Karpas-422 (cell line): Measurements from ENCODE around the gene TMEM140. TPM values are rescaled to one million over a fixed set of nuclear protein-coding genes. Genes with fewer than 3 reads are reported as not detected.

Experiments used
- DNase-seq: peaks from one replicate; pipeline ENCODE4 v3.0.0-alpha.2; 2015
- H2AFZ ChIP-seq: fragments of 200-600 bp; sonication (generic); 2 replicates; pipeline ENCODE4 v1.6.1; 2014; ENCODE audit warnings: antibody characterized with exemption, low read length, mixed read lengths
- H3K27ac ChIP-seq: fragments of 200-600 bp; sonication (generic); 2 replicates; pipeline ENCODE4 v1.5.1; 2014; ENCODE audit warnings: mild to moderate bottlenecking, low read length, moderate library complexity
- H3K27me3 ChIP-seq: fragments of 200-600 bp; sonication (generic); 2 replicates; pipeline ENCODE4 v1.6.1; 2014; ENCODE audit warnings: low read length, mixed read lengths
- H3K36me3 ChIP-seq: fragments of 200-600 bp; sonication (generic); 2 replicates; pipeline ENCODE4 v1.6.1; 2014; ENCODE audit warnings: low read length, mixed read lengths; ENCODE audit not compliant: insufficient read depth
- H3K4me1 ChIP-seq: fragments of 200-600 bp; sonication (generic); 2 replicates; pipeline ENCODE4 v1.6.1; 2014; ENCODE audit warnings: mild to moderate bottlenecking, low read length, mixed read lengths
- H3K4me2 ChIP-seq: fragments of 200-600 bp; sonication (generic); 2 replicates; pipeline ENCODE4 v1.6.1; 2014; ENCODE audit warnings: low read length, low read depth, mild to moderate bottlenecking; ENCODE audit not compliant: poor library complexity, severe bottlenecking
- H3K4me3 ChIP-seq: fragments of 200-600 bp; sonication (generic); 2 replicates; pipeline ENCODE4 v1.5.1; 2014; ENCODE audit warnings: mild to moderate bottlenecking, antibody characterized with exemption, low read length, mixed read lengths
- H3K79me2 ChIP-seq: fragments of 200-600 bp; sonication (generic); 2 replicates; pipeline ENCODE4 v1.6.1; 2014; ENCODE audit warnings: mild to moderate bottlenecking, low read length, mixed read lengths
- H3K9ac ChIP-seq: fragments of 200-600 bp; sonication (generic); 2 replicates; pipeline ENCODE4 v1.6.0; 2014; ENCODE audit warnings: low read length
- H3K9me2 ChIP-seq: fragments of 200-600 bp; sonication (generic), shearing (Covaris generic); replicated peaks from 2 replicates; pipeline ENCODE4 v1.6.0; 2014; ENCODE audit warnings: mild to moderate bottlenecking, low read length, moderate library complexity; ENCODE audit not compliant: insufficient read depth
- H3K9me3 ChIP-seq: fragments of 300-700, 200-600 bp; sonication (generic); 2 replicates; pipeline ENCODE4 v1.6.1; 2014; ENCODE audit warnings: low read length, mixed read lengths
- H4K20me1 ChIP-seq: fragments of 200-600 bp; sonication (generic); 2 replicates; pipeline ENCODE4 v1.6.1; 2014; ENCODE audit warnings: mild to moderate bottlenecking, antibody characterized with exemption, low read length, low read depth; ENCODE audit not compliant: insufficient read depth
- total RNA-seq: library from RNA; depleted of rRNA; stranded (reverse); fragments of >200 nt; shearing (Covaris generic); gene quantifications from 2 replicates; pipeline ENCODE4 v1.2.3, GENCODE V29; 2014; ENCODE audit warnings: low replicate concordance

The TMEM140 gene
- total RNA-seq, 1 experiment from 2014 or later, result 0.86 TPM

DNA sequence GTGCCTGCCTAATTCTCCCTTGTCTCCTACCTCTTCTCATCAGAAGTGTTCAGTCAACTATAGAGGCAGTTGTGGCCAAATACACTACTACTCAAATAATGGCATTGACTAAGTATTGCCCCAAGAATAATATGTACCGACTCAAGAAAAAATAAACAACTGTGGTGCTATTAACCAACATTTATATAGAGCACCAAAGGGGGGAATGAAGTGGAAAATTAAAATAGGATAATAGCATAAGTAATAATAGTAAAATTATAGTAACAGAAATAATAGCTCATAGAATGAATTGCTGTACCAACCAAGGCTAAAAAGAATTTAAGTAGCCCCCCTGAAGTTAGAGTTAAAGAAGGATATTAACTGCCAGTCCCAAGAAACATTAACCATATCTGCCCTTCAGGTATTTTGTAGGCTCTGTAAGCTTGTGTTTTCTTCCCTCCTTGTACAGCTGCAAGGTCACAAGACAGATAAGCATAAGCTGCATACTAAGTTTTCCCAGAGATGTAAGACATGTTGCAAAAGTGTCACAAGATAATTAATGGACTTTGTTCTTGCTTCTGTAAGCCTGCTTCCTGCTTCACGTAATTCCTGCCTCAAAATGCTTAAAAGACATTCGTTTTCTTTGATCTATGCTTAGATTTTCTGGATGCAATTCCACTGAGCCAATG, 33.5 kb downstream of the TMEM140 start:
- H3K36me3 ChIP-seq, result peaks cover 35% of the 10 kb centered on the region
- no peak overlapping the region for H3K4me3 ChIP-seq
- H3K9me3 ChIP-seq, result peaks cover 15% of the 10 kb centered on the region

GRCh38 chr7:135181929-135182678, 34.2 kb downstream of the TMEM140 start:
- Histone ChIP-seq H3K27me3 (no peaks in the 10 kb centered on the region), H3K9ac (no peak overlapping the region), H2AFZ (no peak overlapping the region), H3K4me1 (no peaks in the 10 kb centered on the region), H4K20me1 (no peaks in the 10 kb centered on the region), H3K79me2 (no peaks in the 10 kb centered on the region), H3K4me2 (no peak overlapping the region), H3K27ac (no peak overlapping the region), H3K36me3 (peaks cover 35% of the 10 kb centered on the region), H3K9me3 (peaks cover 15% of the 10 kb centered on the region), H3K9me2 (no peaks in the 10 kb centered on the region), H3K4me3 (no peak overlapping the region)
- no peak for DNase-seq

More for the DNA sequence above, 33.5 kb downstream of the TMEM140 start:
- Histone ChIP-seq H3K4me2 (no peak overlapping the region), H3K27me3 (no peaks in the 10 kb centered on the region), H3K4me1 (no peaks in the 10 kb centered on the region), H3K9me2 (no peaks in the 10 kb centered on the region), H3K79me2 (no peaks in the 10 kb centered on the region), H3K9ac (no peak overlapping the region), H2AFZ (no peak overlapping the region), H3K27ac (no peak overlapping the region), H4K20me1 (no peaks in the 10 kb centered on the region)
- no peak for DNase-seq

DNA sequence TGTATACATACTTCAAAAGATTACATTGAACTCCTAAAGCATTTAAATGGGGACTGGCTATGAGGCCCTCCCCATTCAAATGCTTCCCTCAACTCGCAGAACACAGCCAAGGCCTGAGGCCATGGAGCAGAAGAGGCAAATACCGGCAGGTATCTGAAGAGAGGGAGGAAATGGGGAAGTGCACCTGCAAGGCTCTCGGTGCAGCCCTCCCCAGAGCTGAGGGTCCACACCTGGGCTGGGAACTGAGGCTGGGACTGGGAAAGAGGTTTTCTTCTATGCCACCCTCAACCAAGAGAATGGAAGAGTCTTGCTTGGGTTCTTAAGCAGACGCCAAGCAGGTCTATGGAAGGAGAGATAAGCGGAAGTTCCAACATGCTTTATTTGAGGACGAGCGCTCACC, 35.6 kb downstream of the TMEM140 start:
- H3K4me1 ChIP-seq, result no peaks in the 10 kb centered on the region
- H4K20me1 ChIP-seq, result no peaks in the 10 kb centered on the region
- H3K36me3 ChIP-seq, result peaks cover 35% of the 10 kb centered on the region
- no peak overlapping the region for H3K27ac ChIP-seq
- H3K9me2 ChIP-seq, result no peaks in the 10 kb centered on the region
- DNase-seq, result no peak
- no peaks in the 10 kb centered on the region for H3K79me2 ChIP-seq
- H3K27me3 ChIP-seq, result no peaks in the 10 kb centered on the region
- no peak overlapping the region for H3K4me3 ChIP-seq
- H3K4me2 ChIP-seq, result no peak overlapping the region
- no peak overlapping the region for H2AFZ ChIP-seq
- H3K9ac ChIP-seq, result no peak overlapping the region
- peaks cover 15% of the 10 kb centered on the region for H3K9me3 ChIP-seq

DNA sequence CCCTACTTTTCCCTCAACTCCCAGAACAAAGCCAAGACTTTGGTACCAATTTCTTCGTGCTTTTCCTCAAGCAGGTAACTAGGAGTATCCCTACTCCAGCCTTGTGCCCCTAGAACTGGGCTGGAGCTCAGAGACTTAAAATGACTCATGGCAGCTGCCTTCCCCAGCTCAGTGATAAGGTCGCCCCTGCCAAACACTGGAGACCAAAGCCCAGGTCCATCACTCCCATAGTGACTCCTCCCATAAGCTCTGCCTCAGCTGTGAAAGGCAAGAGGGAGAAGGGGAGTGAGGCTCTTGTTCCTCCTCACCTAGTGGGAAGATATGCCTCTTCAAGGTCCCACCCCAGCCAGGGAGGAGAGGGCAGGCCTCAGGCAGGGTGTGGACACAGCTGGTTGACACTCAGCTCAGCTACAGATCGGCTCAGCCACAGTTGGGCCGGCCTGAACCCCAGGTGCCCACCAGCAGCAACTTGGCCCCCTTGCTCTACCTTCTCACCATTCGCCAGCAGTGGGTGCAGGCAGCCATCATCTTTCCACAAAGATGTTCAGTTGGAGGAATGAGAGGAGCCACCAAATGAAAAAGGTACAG, 36.5 kb downstream of the TMEM140 start:
- H3K36me3 ChIP-seq, result peaks cover 35% of the 10 kb centered on the region
- DNase-seq, result no peak
- H3K9me2 ChIP-seq, result no peaks in the 10 kb centered on the region

GRCh38 chr7:135185471-135186260, 37.8 kb downstream of the TMEM140 start:
- DNase-seq, result no peak
- H3K27ac ChIP-seq, result no peak overlapping the region
- H3K4me1 ChIP-seq, result peaks cover 8% of the 10 kb centered on the region
- H3K4me3 ChIP-seq, result no peak overlapping the region
- no peak overlapping the region for H2AFZ ChIP-seq
- no peak overlapping the region for H3K4me2 ChIP-seq
- no peak overlapping the region for H3K9ac ChIP-seq
- H3K79me2 ChIP-seq, result no peaks in the 10 kb centered on the region
- H3K9me3 ChIP-seq, result peaks cover 11% of the 10 kb centered on the region
- no peaks in the 10 kb centered on the region for H3K27me3 ChIP-seq
- no peaks in the 10 kb centered on the region for H3K9me2 ChIP-seq
- H4K20me1 ChIP-seq, result no peaks in the 10 kb centered on the region
- peaks cover 34% of the 10 kb centered on the region for H3K36me3 ChIP-seq

More for the DNA sequence above, 36.5 kb downstream of the TMEM140 start:
- Histone ChIP-seq H3K9ac (no peak overlapping the region), H3K27ac (no peak overlapping the region), H3K9me3 (peaks cover 15% of the 10 kb centered on the region), H3K27me3 (no peaks in the 10 kb centered on the region), H3K4me2 (no peak overlapping the region), H3K4me1 (no peaks in the 10 kb centered on the region; the same call in 1 of the 2 replicates), H3K4me3 (no peak overlapping the region), H3K79me2 (no peaks in the 10 kb centered on the region), H2AFZ (no peak overlapping the region), H4K20me1 (no peaks in the 10 kb centered on the region)

DNA sequence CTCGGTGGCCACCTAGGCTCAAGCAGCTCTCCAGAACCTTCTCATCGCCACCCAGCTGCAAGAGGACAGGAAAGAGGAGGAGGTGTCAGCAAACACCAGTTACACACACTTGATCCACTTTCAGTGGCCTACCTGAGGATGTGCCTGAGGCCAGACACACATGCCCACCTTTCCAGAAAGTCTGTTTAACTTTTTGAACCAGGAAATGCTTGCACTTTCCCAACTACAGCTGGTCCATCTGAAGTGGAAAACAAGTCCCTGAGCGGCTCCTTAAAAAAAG, 38.3 kb downstream of the TMEM140 start:
- no peak overlapping the region for H3K4me3 ChIP-seq
- no peak for DNase-seq
- no peaks in the 10 kb centered on the region for H3K79me2 ChIP-seq
- H4K20me1 ChIP-seq, result no peaks in the 10 kb centered on the region
- no peaks in the 10 kb centered on the region for H3K9me2 ChIP-seq
- no peaks in the 10 kb centered on the region for H3K27me3 ChIP-seq
- H3K27ac ChIP-seq, result no peak overlapping the region
- H3K4me2 ChIP-seq, result no peak overlapping the region
- H3K36me3 ChIP-seq, result peaks cover 29% of the 10 kb centered on the region
- peaks cover 11% of the 10 kb centered on the region for H3K9me3 ChIP-seq
- peaks cover 11% of the 10 kb centered on the region for H3K4me1 ChIP-seq
- H3K9ac ChIP-seq, result no peak overlapping the region
- H2AFZ ChIP-seq, result no peak overlapping the region

GRCh38 chr7:135186841-135187253, 39.0 kb downstream of the TMEM140 start:
- Histone ChIP-seq H3K27ac (no peak overlapping the region), H3K4me2 (no peak overlapping the region), H3K36me3 (peaks cover 26% of the 10 kb centered on the region), H3K4me3 (no peak overlapping the region), H3K79me2 (no peaks in the 10 kb centered on the region), H3K9ac (no peak overlapping the region), H3K4me1 (peaks cover 11% of the 10 kb centered on the region), H4K20me1 (no peaks in the 10 kb centered on the region), H3K9me3 (peaks cover 6% of the 10 kb centered on the region), H2AFZ (no peak overlapping the region), H3K9me2 (no peaks in the 10 kb centered on the region), H3K27me3 (no peaks in the 10 kb centered on the region)
- no peak for DNase-seq
